SU-DHL-6 (cell line): ENCODE results near the gene TENM4.

Experiments
- H2AFZ ChIP-seq: fragments of 200-600 bp; sonication (generic); 2 replicates; pipeline ENCODE4 v1.6.1; 2014; ENCODE audit warnings: low read depth, mild to moderate bottlenecking, moderate library complexity, mixed read lengths, antibody characterized with exemption, low read length; ENCODE audit not compliant: severe bottlenecking
- H3F3A ChIP-seq: fragments of 200-600 bp; shearing (Covaris generic); 2 replicates; pipeline ENCODE4 v1.6.0; 2016; ENCODE audit warnings: antibody characterized with exemption, mild to moderate bottlenecking; ENCODE audit not compliant: insufficient read depth
- H3K27ac ChIP-seq: fragments of 200-600 bp; sonication (generic); 2 replicates; pipeline ENCODE4 v1.5.1; 2016; ENCODE audit warnings: low read depth, mild to moderate bottlenecking, low read length, moderate library complexity, mixed read lengths
- H3K27me3 ChIP-seq: fragments of 200-600 bp; sonication (generic), shearing (Covaris generic); 2 replicates; pipeline ENCODE4 v1.6.0; 2014; ENCODE audit warnings: mild to moderate bottlenecking, low read length
- H3K36me3 ChIP-seq: fragments of 200-600 bp; sonication (generic); 2 replicates; pipeline ENCODE4 v1.6.1; 2014; ENCODE audit warnings: mild to moderate bottlenecking, low read length, mixed read lengths
- H3K4me2 ChIP-seq: fragments of 300-600, 200-600 bp; shearing (Covaris generic), sonication (generic); 2 replicates; pipeline ENCODE4 v1.6.0; 2014; ENCODE audit warnings: low read length, low read depth, mild to moderate bottlenecking; ENCODE audit not compliant: poor library complexity, severe bottlenecking
- H3K4me3 ChIP-seq: fragments of 200-600 bp; sonication (generic); 2 replicates; pipeline ENCODE4 v1.5.1; 2014; ENCODE audit warnings: antibody characterized with exemption, low read length, mild to moderate bottlenecking, mixed read lengths; ENCODE audit not compliant: insufficient read depth, poor library complexity, severe bottlenecking
- H3K79me2 ChIP-seq: fragments of 200-600 bp; sonication (generic); 2 replicates; pipeline ENCODE4 v1.6.1; 2014; ENCODE audit warnings: mild to moderate bottlenecking, low read length, moderate library complexity; ENCODE audit not compliant: insufficient read depth
- H3K9ac ChIP-seq: fragments of 200-600 bp; sonication (generic); 2 replicates; pipeline ENCODE4 v1.7.0; 2014; ENCODE audit warnings: mild to moderate bottlenecking, low read length
- H3K9me2 ChIP-seq: fragments of 200-600 bp; sonication (generic); replicated peaks from 2 replicates; pipeline ENCODE4 v1.6.1; 2014; ENCODE audit warnings: low read length; ENCODE audit not compliant: insufficient read depth
- H3K9me3 ChIP-seq: fragments of 200-600 bp; sonication (generic); 2 replicates; pipeline ENCODE4 v1.6.1; 2014; ENCODE audit warnings: low read length, mixed read lengths; ENCODE audit not compliant: insufficient read depth
- H4K20me1 ChIP-seq: fragments of 200-600 bp; sonication (generic); 2 replicates; pipeline ENCODE4 v1.6.1; 2014; ENCODE audit warnings: low read depth, mild to moderate bottlenecking, antibody characterized with exemption, low read length, moderate library complexity, mixed read lengths
- EZH2phosphoT487 ChIP-seq: fragments of 200-600 bp; sonication (generic), shearing (Covaris generic); conservative IDR thresholded peaks from 2 replicates; pipeline ENCODE4 v1.6.1; 2018; ENCODE audit warnings: mild to moderate bottlenecking, antibody characterized with exemption, low read length, moderate library complexity, mixed read lengths
- TF ChIP-seq, protein P1 (sequence below): fragments of 200-600 bp; sonication (generic); IDR thresholded peaks from one replicate; pipeline ENCODE4 v1.5.1; 2017; ENCODE audit warnings: antibody characterized with exemption, mild to moderate bottlenecking, low read length, moderate library complexity; ENCODE audit not compliant: insufficient read depth, poor library complexity, severe bottlenecking

Gene TENM4

GRCh38 chr11:78850078-78850477 is 590.8 kb downstream of the TENM4 start:
- no peaks in the 10 kb centered on the region for H4K20me1 ChIP-seq
- H3K27ac ChIP-seq, result no peak overlapping the region
- H3K27me3 ChIP-seq, result no peaks in the 10 kb centered on the region
- no peaks in the 10 kb centered on the region for H3K9me2 ChIP-seq
- H3K4me2 ChIP-seq, result no peak overlapping the region
- no peak overlapping the region for H2AFZ ChIP-seq
- H3K9me3 ChIP-seq, result no peaks in the 10 kb centered on the region
- no peaks in the 10 kb centered on the region for H3K79me2 ChIP-seq
- TF ChIP-seq, protein P1, sequence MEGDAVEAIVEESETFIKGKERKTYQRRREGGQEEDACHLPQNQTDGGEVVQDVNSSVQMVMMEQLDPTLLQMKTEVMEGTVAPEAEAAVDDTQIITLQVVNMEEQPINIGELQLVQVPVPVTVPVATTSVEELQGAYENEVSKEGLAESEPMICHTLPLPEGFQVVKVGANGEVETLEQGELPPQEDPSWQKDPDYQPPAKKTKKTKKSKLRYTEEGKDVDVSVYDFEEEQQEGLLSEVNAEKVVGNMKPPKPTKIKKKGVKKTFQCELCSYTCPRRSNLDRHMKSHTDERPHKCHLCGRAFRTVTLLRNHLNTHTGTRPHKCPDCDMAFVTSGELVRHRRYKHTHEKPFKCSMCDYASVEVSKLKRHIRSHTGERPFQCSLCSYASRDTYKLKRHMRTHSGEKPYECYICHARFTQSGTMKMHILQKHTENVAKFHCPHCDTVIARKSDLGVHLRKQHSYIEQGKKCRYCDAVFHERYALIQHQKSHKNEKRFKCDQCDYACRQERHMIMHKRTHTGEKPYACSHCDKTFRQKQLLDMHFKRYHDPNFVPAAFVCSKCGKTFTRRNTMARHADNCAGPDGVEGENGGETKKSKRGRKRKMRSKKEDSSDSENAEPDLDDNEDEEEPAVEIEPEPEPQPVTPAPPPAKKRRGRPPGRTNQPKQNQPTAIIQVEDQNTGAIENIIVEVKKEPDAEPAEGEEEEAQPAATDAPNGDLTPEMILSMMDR, result no peak
- TF ChIP-seq EZH2phosphoT487, result no peak
- no peak overlapping the region for H3K9ac ChIP-seq
- H3K4me3 ChIP-seq, result no peak overlapping the region
- H3F3A ChIP-seq, result no peaks in the 10 kb centered on the region
- H3K36me3 ChIP-seq, result no peaks in the 10 kb centered on the region

DNA sequence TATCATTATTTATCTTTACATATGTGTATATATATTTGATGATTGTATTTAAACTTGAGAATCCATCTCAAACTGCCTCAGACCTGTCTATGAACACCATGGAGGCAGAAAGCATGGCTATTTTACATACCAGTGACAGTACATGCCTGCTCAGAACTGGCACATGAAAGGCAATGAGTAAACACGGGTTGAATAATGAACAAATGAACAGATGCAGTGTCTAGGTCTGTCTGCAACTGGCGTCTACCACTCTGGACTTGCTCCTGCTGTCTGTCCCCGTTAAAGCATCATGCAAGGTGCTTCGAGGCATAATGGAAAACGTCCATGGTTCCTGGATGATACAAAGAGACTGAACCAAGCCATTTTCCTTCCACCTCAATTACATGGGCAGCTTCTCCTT is 594.6 kb downstream of the TENM4 start:
- H3K36me3 ChIP-seq, result no peaks in the 10 kb centered on the region
- no peaks in the 10 kb centered on the region for H3F3A ChIP-seq
- H4K20me1 ChIP-seq, result no peaks in the 10 kb centered on the region
- H3K4me3 ChIP-seq, result no peak overlapping the region
- TF ChIP-seq, protein P1, result no peak
- TF ChIP-seq EZH2phosphoT487, result no peak
- no peak overlapping the region for H2AFZ ChIP-seq
- no peaks in the 10 kb centered on the region for H3K79me2 ChIP-seq
- H3K9me2 ChIP-seq, result no peaks in the 10 kb centered on the region
- H3K9me3 ChIP-seq, result no peaks in the 10 kb centered on the region
- H3K27me3 ChIP-seq, result no peaks in the 10 kb centered on the region
- no peak overlapping the region for H3K27ac ChIP-seq
- no peak overlapping the region for H3K4me2 ChIP-seq
- H3K9ac ChIP-seq, result no peak overlapping the region

DNA sequence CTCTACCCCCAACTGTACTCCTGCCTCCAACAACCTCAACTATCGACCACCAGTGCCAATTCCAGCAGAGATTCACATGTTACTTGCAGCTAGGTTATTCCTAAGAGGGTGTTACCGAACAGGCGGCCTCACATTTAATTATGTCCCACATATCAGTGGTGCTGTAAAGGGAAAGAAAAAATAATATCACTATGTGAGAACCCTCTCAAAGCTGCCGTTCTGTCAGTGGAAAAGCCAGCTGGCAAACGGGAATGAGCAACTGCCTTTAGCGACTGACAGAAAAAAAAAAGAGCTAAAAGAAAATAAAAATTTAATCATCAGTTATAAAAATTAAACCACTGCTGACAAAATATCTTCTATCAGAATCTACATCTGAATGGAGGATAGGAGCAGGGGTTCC is 595.3 kb downstream of the TENM4 start:
- no peaks in the 10 kb centered on the region for H3K79me2 ChIP-seq
- no peak for TF ChIP-seq EZH2phosphoT487
- TF ChIP-seq, protein P1, result no peak
- no peaks in the 10 kb centered on the region for H3F3A ChIP-seq
- H3K9ac ChIP-seq, result no peak overlapping the region
- no peaks in the 10 kb centered on the region for H3K27me3 ChIP-seq
- no peak overlapping the region for H3K4me2 ChIP-seq
- H4K20me1 ChIP-seq, result no peaks in the 10 kb centered on the region
- H3K36me3 ChIP-seq, result no peaks in the 10 kb centered on the region
- no peak overlapping the region for H3K4me3 ChIP-seq
- no peak overlapping the region for H2AFZ ChIP-seq
- H3K27ac ChIP-seq, result no peak overlapping the region
- no peaks in the 10 kb centered on the region for H3K9me3 ChIP-seq
- no peaks in the 10 kb centered on the region for H3K9me2 ChIP-seq
